Cerebellar nuclear complex (tissue), 1 donor: ENCODE measurements around the gene ESM1.

Experiments
- DNase-seq, 2 experiments: peaks; one replicate each; lab custom pipeline; 2025; lab: John Stamatoyannopoulos, UW

Gene ESM1

DNA sequence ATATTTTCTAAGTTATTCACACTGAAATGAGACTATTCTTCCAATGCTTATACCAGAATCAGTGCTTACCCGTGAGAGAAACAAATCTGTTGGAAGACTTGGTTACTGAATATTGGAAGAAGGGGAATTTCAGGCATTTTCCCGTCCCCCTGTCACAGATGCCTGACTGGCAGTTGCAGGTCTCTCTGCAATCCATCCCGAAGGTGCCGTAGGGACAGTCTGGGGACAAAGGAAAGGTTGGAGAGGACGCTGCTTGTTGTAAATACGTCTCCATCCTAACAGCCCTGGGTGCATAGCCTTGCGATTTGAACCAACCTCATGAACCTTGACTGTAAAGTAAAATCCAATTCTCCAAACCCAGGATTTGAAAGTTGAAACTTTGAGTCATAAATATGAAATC is 3.5 kb downstream of the ESM1 start:
- DNase-seq: no peak

DNA sequence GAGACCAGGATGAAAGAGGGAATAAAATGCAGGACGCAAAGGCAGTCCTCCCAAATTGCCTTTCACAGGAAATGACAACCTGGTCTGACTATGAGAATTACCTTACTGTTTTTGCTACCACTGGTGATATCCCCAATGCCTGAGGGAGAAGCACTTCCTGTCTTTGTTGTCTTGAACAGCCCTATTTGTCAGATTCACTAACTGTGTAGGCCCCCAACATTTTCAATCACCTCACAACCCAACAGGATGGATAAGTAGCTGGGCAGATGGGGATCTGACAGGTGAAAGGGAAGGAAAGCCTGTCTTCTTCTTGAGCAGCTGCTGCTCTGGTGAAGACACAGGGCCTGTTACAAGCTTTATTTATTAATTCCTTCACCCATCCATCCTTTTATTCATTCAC is 9.7 kb downstream of the ESM1 start:
- DNase-seq: no peak

DNA sequence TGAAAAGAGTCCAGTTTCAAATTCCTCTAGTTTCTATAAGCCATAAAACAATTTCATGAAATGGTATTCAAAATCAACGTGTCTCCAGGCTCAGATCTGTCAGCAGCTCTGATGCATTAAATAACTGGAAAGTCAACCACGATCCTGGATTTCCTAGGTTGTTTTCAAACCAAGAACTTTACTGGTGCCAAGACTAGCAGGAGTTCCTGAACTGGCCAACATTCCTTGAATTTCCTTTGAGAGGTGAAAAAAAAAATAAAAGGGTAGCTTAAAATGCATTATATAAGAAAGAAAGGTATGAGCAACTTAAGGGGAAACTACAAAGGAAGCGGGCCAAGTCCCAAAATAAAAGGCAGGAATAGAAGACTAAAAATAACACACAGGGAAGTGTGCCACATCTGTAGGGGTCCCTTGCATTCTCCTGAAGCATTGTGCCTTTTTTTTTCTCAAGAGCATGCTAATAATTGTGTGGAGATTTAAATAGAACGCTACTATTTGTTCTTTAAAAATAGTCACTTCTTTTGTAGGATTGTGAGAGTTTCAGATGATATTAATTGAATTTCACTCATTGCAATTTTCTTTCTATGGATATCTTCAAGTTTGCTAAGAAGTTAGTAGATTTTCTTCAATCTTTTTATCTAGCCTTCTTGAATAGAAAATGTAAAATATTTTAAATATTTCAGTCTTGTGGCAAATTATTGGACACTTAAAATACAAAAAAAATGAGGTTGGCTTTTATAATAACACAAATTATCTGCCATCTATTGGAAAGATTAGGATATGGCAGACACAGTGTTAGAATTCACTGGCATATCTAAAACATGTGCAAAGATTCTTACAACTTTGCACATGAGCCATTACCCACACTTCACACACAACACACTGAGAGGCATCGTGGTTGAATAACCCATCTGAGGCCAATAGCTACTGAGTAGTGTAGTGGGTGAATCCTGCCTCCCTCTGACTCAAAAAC is 15.3 kb downstream of the ESM1 start:
- no peak for DNase-seq

DNA sequence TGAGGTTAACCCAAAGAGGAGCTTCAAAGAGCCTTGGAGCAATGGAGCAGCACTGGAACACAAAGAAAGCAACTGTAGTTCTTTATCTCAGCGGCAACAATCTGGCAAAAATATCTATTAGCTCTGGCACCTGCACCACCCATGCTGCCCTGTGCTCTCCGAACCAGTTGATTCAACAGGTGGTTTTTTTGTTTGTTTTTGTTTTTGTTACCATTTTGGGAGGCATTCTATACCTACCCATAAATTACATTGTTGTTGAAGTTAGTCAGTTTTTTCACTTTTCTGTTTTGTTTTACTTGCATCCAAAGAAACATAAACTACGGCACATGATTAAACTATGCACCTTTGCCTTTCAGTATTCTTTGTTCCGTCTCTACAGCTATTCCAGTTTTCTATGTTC is 16.2 kb downstream of the ESM1 start:
- no peak for DNase-seq

DNA sequence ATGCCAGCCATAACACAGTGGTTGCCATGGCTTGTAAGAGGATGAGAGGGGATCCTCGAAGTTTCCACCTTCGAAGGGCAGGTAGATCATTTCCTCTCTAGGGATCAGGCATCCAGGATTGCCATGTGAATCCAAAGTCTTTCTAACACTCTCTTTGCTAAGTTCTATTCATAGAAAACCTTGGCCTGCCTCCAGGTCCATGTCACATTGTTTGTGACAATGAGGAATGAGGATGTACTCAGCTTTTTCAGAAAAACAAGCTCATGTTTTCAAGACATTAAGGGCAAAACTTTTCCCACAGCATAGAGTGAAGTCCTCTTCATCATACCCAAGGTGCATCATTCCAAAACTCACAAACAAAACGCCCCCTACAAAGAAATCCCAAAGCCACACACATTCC is 19.6 kb downstream of the ESM1 start:
- no peak for DNase-seq

DNA sequence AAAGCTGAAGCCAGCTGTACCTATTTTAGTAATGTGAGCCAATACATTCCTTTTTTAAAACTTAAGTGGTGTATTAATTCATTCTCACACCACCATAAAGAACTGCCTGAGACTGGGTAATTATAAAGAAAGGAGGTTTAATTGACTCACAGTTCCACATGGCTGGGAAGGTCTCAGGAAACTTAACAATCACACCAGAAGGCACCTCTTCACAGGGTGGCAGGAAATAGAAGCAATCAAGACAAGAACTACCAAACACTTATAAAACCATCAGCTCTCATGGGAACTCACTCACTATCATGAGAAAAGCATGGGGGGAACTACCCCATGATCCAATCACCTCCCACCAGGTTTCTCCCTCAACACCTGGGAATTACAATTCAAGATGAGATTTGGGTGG is 21.0 kb downstream of the ESM1 start:
- DNase-seq: no peak

DNA sequence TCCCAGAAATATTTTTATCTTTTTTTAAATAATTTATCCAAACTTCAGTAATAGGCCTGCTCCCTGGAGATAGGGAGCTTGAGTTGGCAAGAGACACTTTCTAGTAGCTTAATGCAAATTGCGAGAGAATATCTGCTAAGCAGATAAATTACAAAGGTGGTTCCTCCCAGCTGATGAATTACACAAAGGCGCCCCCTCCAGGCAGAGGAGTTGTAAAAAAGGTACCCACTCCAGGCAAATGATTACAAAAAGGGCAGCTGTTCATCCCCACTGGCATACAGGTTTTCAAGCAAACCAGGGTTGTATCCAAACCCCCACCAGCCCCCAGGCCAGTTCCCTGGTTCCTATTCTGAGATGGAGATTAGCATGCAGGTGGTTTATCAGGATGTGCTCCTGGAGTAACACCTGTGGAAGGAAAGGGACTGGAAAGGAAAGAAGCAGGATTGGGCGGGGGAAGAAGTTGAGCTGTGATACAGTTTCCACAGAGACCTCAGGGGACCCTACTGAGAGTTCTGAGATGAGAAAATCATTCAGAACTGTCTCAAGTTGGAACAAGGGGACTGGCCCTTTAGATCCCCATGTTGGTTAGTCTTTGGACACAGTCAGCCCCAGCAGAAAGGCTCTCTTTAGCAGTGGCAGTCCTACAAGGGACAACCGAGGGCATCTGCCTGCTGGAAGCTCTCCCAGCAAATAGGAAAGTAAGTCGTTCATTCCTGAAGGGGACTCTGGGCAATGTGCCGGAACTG is 25.5 kb downstream of the ESM1 start:
- DNase-seq: no peak

DNA sequence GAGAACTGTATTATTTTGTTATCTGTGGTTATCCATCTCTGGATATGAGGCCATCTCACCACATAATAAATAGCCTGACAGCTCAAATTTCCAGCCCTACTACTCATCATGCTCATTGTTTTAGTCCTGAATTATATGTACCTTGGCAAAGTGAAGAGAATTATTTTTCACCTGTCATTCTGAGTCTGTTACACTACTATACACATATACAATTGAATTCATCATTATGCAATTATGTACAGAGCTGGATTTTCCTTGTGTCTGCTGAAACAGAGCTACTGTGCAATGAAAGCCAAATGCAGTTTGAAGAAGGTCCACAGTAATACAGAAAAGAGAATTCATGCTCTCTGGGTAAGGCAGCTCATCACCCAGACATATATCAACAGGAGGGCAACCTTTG is 28.5 kb downstream of the ESM1 start:
- no peak for DNase-seq

DNA sequence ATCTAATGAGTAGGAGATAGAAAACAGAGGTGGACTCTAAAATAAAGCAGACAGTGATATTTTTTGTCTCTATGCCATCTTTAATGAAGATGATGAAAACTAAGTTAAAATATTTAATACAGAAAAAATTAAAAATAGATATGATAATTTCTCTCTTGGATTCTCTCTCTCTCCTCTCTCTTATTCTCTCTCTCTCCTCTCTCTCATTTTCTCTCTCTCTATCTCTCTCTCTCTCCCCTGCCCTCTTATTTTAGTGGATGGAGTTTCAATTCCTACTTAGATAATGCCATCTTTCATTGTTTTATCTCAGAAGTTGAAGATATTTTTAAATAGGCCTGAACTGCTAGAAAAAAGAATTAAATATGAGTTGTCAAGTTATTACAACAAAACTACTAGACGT is 38.2 kb downstream of the ESM1 start:
- no peak for DNase-seq

DNA sequence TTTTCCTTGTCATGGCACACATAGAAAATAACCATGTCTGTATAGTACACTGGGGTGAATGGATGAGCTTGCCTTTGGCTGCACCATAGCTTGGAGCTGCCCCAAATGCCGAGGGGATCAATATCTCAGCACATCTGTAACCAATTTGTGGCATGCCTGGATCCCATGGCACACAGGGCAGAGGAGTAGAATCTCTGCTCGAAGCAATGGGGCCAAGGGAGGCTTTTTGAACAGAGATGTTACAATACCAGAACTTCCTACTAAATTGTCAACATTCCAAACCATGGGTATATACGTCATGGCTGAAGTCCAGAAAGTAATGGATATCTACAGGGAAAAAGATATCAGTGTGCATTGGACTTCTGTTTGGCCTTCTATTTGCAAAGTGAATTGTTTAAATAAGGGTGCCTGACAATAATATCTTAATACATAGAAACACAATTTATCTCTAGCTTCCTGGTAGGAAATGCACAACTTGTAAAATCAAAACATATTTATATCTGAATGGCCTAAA is 39.0 kb downstream of the ESM1 start:
- DNase-seq: no peak

DNA sequence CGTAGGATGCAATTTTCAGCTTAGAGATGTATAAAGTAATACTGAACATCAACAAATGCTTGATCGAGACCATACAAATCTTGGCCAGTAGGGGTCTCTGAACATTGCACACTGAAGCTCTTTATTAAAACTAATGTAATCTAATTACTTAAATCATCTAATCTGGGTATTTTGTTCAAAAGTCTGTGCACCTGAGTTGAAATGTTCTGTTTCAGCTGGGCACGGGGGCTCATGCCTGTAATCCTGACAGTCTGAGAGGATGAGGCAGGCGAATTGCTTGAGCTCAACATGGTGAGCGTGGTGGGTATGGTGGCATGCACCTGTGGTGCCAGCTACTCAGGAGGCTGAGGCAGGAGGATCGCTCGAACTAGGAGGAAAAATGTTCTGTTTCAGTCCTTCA is 41.0 kb downstream of the ESM1 start:
- DNase-seq: no peak

DNA sequence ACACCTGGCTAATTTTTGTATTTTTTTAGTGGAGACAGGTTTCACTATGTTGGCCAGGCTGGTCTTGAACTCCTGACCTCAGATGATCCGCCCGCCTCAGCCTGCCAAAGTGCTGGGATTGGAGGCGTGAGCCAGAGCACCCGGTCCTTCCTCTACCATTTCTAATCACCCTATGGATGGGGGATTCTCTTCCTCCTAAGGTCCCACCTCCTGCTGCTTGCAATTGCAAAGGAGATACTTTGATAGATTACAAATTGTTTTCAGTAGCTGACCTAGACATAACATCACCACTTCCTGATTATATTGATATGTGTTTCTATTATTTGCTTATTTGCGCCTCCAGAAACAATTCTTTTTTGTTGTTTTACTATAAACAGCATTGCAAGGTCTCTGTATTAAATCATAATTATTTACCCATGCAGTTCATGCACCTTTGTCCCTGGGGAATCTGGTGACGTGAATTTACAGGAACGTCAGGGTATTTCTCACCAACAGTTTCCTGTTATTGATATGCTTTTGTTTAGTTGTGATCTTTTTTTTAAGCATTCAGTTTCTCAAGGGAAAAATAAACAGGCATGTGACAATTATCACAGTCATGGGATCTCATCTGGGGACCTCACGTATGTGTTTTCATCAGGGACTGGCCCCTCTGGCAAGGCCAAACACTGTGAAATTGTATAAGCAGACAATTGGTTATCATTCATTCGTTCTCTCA is 43.2 kb downstream of the ESM1 start:
- no peak for DNase-seq

DNA sequence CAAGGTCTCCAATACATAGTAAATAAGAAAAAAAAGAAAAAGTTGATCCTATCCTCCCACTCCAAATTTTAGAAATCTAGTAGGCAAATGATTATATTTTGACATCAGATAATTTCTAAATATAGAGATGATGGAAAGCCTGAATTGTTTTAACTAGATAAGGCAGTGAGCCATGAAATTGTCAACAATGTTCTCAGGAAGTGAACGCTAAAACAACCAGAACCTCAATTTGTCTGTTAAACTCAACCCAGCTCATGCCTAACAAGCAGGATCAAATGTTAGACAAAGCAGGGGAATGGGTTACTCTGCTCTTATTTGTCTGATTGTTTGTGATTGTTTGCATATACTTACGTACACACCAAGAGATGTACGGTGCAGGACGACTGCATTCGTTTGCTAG is 49.2 kb downstream of the ESM1 start:
- DNase-seq: no peak

DNA sequence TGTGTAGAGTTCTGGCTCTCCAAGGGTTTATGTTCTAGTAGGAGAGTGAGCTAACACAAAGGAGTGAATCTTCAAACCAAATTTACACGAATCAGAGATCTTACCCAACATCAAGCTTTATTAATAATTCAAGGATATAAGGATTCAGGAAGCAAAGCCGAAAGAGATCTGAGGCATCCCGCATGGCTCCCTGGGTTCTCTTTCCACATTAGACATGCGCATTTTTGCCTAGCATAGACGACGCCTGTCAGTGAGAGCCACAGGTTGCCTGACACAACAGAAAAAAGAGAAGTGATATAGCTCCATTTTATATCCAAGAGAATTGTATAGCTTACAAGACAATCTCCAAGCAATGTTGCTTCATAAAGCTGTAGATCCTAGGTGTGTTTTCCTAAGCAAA is 52.6 kb downstream of the ESM1 start:
- no peak for DNase-seq

DNA sequence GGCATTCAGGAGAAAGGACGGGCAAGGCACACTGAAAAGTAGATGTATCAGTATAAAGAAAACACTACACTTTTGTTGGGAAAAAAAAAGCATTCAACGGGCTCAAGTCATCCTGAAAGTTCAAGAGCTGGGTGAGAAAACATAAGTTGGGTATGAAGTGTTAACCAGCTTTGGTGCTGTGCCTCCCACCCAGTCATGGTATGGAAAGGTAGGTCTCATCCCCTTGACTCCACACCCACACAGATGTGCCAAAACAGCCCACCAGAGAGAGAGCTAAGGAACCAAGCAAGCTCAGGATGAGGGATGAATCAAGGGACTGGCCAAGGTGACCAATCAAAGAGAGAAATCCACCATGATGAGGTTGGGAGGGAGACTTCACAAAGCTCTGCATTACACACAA is 54.7 kb downstream of the ESM1 start:
- no peak for DNase-seq
